Measurements from ENCODE around the gene PCP2. TPM values are rescaled to one million over a fixed set of nuclear protein-coding genes. Genes with fewer than 3 reads are reported as not detected.

Gene PCP2
- total RNA-seq, 1 donor: not detected

DNA sequence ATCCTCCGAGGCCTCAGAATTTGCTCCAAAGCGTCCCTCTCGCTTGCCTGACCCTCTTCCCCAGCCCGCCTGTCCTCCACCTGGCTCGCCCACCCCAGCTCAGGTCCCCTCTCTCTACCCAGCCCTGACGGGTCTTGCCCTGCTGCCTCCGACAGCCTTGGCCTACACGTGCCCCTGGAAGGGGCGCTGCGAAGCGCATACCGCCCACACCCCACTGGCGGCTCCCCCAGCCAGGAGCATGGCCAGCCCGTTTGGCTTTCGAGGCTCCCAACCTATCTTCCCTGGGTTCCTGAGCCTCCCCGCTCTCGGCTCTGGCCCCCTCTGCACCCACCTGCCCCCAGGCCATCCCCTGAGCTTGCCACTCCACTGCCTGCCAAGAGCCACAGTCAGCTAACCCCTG is 8.7 kb downstream of the PCP2 start:
- no peak overlapping the region for H3K4me3 ChIP-seq (ENCODE audit: low read depth, low read length)
- no peak for DNase-seq (ENCODE audit: low read depth)
- TF ChIP-seq, protein P1, sequence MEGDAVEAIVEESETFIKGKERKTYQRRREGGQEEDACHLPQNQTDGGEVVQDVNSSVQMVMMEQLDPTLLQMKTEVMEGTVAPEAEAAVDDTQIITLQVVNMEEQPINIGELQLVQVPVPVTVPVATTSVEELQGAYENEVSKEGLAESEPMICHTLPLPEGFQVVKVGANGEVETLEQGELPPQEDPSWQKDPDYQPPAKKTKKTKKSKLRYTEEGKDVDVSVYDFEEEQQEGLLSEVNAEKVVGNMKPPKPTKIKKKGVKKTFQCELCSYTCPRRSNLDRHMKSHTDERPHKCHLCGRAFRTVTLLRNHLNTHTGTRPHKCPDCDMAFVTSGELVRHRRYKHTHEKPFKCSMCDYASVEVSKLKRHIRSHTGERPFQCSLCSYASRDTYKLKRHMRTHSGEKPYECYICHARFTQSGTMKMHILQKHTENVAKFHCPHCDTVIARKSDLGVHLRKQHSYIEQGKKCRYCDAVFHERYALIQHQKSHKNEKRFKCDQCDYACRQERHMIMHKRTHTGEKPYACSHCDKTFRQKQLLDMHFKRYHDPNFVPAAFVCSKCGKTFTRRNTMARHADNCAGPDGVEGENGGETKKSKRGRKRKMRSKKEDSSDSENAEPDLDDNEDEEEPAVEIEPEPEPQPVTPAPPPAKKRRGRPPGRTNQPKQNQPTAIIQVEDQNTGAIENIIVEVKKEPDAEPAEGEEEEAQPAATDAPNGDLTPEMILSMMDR (IDR thresholded peaks at IDR 0.05; ENCODE audit: insufficient read depth, low read length): no peak

DNA sequence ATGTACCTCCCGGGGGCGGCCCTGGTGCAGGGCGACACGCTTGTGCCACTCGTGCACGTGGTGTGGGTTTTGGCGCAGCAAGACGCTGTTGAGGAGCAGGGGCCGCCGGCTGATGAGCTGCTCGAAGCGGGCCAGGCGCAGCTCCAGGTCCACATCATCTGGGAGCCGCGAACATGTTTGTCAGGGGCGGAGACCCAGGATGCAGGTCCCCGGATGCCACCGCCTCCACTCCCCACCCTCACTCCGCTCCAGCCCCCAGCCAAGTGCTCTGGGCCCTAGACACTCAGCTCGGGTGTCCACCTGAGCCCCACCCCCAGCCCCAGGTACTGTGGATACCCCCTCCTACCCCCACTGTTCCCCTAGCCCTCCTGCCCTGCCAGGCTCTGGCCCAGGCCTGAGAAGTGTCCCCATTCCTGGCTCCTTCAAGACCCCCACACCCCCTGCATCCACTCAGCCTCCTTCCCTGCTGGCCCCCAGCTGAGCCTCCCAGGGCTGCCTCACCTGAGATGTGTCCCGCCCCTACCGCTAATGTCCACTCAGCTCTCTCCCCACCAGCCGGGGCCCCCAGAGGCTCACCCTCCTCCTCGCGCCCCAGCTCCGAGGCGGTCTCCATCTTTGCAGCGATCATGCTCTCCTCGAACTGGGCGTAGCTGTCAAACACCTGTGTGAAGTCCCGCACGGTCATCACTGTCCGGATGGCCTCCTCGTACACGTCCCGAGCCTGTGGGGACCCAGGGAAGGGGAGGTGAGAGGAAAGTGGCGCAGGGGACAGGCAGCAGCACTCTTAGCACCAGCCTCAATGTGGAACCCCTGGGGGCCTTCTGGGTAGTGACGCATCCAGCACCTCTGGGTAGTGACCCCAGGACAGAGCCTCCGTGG is 9.6 kb downstream of the PCP2 start:
- TF ChIP-seq, protein P1 (IDR thresholded peaks at IDR 0.05; ENCODE audit: insufficient read depth, low read length): no peak
- DNase-seq (ENCODE audit: low read depth): no peak
- H3K4me3 ChIP-seq (ENCODE audit: low read depth, low read length): no peak overlapping the region

DNA sequence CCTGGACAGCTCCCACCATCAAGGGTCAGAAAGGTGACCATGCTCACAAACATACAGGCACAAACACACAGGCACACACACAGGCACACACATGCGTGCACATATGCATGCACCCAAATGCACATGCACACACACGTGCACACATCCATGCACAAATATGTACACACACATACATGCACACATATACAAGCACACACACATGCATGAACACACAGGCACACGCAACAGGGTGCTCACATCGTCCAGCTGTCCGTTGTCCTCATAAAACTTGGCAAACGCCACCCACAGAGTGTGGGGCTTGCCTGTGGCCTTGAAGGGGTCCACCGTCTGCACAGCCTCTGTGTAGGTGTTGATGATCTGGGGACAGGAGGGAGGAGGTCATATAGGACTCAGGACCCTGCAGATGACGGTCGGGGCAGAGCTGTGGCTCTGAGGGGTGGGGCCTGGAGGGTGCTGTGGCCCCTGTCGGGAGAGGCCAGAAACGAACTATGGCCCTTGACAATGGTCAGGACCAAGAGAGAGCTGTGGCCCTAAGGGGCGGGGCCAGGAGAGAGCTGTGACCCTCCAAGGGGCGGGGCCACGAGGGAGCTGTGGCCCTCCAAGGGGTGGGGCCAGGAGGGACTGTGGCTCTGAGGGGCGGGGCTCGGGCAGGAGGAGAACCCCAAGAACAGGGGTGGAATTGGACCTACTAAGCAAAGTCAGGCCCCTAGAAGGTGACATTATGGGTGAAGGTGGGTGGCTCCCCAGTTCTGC is 10.4 kb downstream of the PCP2 start:
- H3K4me3 ChIP-seq (ENCODE audit: low read depth, low read length): no peak overlapping the region
- TF ChIP-seq, protein P1 (IDR thresholded peaks at IDR 0.05; ENCODE audit: insufficient read depth, low read length): no peak
- DNase-seq (ENCODE audit: low read depth): no peak

DNA sequence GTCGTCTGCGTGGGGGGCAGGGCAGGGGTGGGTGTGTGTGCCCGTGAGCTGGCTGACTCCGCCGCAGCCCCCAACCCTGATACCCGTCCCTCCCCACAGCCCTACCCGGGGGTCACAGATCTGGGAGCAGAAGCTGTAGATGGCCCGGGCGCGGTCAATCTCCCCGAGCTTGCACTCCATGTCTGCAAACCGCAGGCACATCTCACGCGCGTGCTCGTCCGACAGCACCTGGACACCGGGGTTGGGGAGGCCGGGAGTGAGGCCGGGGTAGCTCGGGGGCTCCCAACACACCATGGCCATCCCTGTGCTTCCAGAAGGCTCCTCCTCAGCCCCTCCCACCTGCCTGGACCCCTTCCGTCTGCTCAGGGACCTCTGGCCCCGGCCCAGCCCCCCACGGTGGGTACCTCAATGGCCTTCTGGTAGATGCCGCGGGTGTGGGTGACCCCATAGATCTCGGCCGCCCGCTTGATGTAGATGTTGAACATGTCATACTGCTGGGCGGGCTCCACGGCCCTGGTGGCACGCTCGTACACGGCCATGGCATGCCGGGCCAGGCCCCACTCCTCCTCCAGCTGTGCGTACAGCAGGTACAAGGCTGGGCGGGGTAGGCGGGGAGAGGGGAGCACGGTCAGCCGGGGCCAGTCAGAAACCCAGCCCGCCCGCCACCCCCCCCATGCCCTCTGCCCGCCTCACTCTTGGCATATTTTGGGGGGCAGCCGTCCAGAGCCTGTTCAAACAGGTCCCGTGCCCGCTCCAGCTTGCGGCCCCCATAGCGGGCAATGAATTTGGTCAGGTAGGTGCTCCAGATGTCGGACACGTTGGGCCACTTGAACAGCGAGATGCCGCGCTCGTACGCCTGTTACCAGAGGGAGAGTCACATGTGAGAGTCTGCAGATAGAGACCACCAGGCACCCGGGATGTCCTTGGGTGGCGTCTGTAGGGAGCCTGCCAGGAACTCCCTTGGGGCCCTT is 12.8 kb downstream of the PCP2 start:
- TF ChIP-seq, protein P1 (IDR thresholded peaks at IDR 0.05; ENCODE audit: insufficient read depth, low read length): no peak
- H3K4me3 ChIP-seq (ENCODE audit: low read depth, low read length): no peak overlapping the region
- no peak for DNase-seq (ENCODE audit: low read depth)

DNA sequence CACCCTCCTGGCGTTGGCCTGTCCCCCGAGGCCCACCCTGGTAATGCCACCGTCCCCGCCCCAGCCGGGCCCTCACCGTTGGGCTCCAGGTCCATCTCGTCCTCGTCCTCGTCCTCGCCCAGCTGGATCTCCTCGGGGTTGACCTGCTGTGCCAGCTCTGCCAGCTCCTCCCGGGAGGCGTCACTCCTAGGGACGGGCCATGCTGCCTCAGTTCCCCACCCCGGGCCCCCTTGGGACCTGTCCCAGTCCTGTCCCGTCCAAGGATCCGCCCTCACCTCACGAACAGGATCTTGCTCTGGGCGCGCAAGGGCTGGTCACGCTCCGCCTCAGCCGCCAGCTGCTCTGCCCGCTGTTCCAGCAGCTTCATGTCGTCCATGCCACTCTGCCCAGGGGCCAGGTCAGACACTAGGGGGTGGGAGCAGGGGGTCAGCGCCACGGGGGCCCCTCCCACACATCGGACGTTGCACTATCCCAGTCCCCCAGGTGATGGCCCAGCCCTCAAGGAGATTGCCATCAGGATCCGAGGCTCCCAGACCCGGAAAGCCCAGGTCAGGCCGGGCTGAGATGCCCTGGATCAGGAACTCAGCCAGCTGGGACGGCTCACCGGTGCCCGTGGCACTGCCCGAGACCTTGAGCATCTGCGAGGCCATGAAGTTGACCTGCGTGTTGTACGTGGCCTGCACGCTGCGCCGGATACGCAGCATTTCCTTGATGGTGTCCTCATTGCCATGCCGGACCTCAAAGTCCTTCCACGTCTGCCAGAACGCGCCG is 13.7 kb downstream of the PCP2 start:
- TF ChIP-seq, protein P1 (IDR thresholded peaks at IDR 0.05; ENCODE audit: insufficient read depth, low read length): no peak
- no peak overlapping the region for H3K4me3 ChIP-seq (ENCODE audit: low read depth, low read length)
- DNase-seq (ENCODE audit: low read depth): no peak
